HL-60 (cell line): ENCODE data around the gene ADIG.

Source experiments
- CTCF ChIP-seq: IDR thresholded peaks from one replicate; pipeline ENCODE4 v1.5.1; 2011; ENCODE audit warnings: low read length, control low read depth, inconsistent platforms; ENCODE audit not compliant: insufficient read depth
- GABPA ChIP-seq: IDR thresholded peaks from 2 replicates; pipeline ENCODE4 v1.6.1; 2012; ENCODE audit warnings: low read depth
- POLR2AphosphoS5 ChIP-seq: IDR thresholded peaks from 2 replicates; pipeline ENCODE4 v1.6.1; 2012; ENCODE audit warnings: low read depth
- REST ChIP-seq: IDR thresholded peaks from 2 replicates; pipeline ENCODE4 v1.6.1; 2012; ENCODE audit warnings: low read depth; ENCODE audit not compliant: insufficient replicate concordance

- TF ChIP-seq CTCF, result no peak
- no peak for TF ChIP-seq POLR2AphosphoS5
- no peak for TF ChIP-seq GABPA
- TF ChIP-seq REST, result no peak
Measured at GRCh38 chr20:38579921-38580320, 1.1 kb upstream of the ADIG start.
